HG02610 (cell line): ENCODE measurements around the gene OR6K6.

ENCODE experiments used
- ATAC-seq: cut with Tn5 transposase; IDR thresholded peaks from one replicate; pipeline ENCODE4 v1.9.1; 2021; ENCODE audit warnings: mild to moderate bottlenecking, moderate library complexity; ENCODE audit not compliant: unreplicated experiment

Gene OR6K6, protein sequence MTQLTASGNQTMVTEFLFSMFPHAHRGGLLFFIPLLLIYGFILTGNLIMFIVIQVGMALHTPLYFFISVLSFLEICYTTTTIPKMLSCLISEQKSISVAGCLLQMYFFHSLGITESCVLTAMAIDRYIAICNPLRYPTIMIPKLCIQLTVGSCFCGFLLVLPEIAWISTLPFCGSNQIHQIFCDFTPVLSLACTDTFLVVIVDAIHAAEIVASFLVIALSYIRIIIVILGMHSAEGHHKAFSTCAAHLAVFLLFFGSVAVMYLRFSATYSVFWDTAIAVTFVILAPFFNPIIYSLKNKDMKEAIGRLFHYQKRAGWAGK

DNA sequence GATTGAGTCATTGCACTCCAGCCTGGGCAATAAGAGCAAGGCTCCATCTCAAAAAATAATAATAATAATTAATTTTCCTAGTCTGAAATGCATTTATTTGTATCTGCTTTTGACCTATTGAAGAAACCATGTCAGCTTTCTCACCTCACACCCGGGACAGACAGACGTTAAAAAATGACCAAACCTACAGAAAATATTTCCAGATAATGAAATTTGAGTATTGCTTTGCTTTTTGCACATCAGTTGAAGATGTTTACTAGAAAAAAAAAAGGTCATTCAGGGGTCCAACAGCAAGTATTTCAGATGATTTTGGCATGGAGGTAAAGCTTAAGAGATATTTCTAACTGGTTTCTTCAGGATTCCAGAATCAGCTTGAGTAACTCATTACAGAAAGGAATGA, at the start of gene OR6K6:
OR6K6 (plus strand) TSS at position 301 of the 400 bp plus-strand sequence. CDS start 168 bp downstream, outside the sequence.
- no peak for ATAC-seq

GRCh38 chr1:158706096-158706495, 48.4 kb upstream of the OR6K6 start:
- ATAC-seq: no peak

DNA sequence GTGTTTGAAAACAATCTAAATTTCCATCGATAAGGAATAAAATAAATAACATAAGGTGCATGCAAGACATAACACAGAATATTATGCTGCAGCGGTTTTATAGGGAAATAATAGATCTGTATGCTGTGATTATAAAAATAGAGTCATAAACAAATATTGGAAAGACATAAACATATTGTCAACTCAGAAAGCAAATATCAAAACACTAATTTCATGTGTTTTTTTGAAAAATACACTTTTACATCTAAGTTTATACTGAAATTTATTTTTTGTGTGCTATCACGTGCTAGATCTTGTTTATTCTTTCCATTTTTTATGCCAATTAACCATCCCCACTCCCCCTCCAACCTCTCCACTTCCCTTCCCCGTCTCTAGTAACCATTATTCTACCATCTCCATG, 43.4 kb upstream of the OR6K6 start:
- ATAC-seq: no peak

DNA sequence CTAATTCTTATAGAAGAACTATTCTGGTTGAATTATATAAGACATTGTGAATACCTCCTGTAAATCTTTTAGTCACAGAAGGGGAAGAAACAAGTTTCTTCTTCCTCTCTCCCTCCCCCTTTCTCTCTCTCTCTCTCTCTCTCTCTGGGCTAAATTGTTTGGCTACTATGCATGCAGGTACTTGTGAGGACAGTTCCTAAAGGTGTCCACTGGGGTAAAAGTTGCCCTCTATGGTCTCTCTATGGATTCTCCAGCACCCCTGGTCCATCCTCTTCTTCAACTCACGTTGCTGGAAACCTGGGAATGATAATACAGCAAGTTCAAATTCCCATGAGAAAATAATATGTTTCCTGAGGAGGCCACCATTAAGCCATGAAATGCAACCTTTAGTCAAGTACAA, 39.8 kb upstream of the OR6K6 start:
- no peak for ATAC-seq

DNA sequence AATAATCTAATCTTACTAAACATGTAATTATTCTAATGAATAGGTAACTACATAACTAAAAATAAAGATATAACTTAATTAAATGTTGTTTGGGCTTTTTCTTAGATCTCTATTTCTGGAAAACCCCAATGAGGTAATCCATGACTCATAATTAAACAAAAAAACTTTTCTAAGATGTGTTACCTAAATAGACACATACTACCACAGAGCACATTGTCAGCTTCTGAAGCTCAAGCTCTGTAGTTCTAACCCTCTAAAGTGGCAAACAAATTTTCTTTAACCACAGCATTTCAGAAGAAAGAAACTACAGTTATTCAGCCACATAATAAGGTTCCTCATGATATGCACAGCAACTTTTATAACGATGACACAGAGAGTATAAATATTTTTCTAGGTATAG, 38.2 kb upstream of the OR6K6 start:
- peak; percentile 91 for ATAC-seq

DNA sequence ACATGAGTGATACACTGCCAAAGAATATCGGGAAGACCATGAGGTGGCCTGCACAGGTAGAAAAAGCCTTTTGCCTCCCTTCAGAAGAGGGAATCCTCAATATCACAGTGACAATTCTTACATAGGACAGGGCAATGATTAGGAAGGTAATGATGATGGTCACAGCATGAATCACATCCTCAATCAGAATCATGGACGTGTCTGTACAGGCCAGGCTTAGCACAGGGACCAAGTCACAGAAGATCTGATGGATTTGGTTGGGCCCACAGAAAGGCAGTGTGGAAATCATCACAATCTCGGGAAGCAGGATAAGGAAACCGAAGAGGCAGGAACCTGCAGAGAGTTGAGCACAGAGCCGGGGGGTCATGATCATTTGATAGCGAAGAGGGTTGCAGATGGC, 37.2 kb upstream of the OR6K6 start:
- no peak for ATAC-seq

- ATAC-seq: no peak
Observed at GRCh38 chr1:158719664-158720063, 34.9 kb upstream of the OR6K6 start.

- no peak for ATAC-seq
Observed at GRCh38 chr1:158720620-158721019, 33.9 kb upstream of the OR6K6 start, which contains the start of gene OR6K3. TSS of gene OR6K3 (minus strand) at chr1:158720720. CDS start at chr1:158718115, 2,605 bp downstream.

DNA sequence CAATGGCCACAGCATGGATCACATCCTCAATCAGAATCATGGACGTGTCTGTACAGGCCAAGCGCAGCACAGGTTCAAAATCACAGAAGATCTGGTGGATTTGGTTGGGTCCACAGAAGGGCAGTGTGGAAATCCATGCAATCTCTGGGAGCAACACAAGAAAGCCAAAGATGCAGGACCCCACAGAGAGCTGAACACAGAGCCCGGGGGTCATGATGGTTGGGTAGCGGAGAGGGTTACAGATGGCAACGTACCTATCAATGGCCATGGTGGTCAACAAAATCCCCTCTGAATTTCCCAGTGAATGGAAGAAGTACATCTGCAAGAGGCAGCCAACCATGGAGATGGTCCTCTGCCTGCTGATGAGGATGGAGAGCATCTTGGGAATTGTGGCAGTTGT, 30.1 kb upstream of the OR6K6 start:
- ATAC-seq: no peak

GRCh38 chr1:158728510-158729225, 25.9 kb upstream of the OR6K6 start:
- ATAC-seq: no peak

DNA sequence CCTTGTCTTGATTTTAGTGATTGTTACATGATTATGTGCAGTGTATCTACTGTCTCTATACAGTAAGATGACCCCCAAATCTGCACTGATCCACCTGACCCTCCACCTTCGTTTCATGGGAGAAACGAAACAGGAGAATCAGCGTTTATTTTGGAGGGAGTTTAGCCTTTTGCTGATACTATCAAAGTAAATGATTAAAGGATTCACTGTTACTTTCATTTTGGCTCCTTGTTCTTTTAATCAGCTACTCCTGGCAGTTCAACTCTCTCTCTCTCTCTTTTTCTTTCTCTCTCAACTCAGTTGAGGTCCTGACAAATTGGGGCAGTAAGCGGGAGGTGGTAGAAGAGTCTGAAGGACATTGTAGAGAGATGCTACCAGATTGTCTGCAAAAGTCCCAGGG, 24.1 kb upstream of the OR6K6 start:
- no peak for ATAC-seq

DNA sequence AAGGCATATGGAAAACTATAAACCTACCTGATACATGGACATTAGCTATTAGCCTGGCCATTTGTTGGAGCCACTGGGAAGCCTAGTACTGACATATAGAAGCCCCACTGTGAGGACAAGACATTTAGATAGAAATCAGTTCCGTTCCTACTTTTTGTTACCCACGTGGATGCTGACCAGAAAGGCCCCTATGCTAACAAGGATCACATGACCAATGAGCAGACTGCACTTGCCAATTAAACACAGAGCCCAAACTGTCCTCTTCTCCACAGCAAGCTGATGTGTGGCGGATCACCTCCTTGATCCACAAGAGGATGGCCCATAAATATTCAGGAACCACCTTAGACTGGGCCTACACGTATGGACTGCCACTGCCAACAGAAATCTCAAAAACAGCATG, 22.8 kb upstream of the OR6K6 start:
- no peak for ATAC-seq

- ATAC-seq: no peak
Observed at GRCh38 chr1:158732524-158732923, 22.0 kb upstream of the OR6K6 start.

GRCh38 chr1:158735848-158736247, 18.7 kb upstream of the OR6K6 start:
- no peak for ATAC-seq

GRCh38 chr1:158752155-158752712, 2.3 kb upstream of the OR6K6 start:
- no peak for ATAC-seq

GRCh38 chr1:158771950-158772866, 17.7 kb downstream of the OR6K6 start, which contains the start of gene OR6N1:
TSS of gene OR6N1 (minus strand) at chr1:158772195. CDS start at chr1:158766682, 5,513 bp downstream.
- no peak for ATAC-seq

DNA sequence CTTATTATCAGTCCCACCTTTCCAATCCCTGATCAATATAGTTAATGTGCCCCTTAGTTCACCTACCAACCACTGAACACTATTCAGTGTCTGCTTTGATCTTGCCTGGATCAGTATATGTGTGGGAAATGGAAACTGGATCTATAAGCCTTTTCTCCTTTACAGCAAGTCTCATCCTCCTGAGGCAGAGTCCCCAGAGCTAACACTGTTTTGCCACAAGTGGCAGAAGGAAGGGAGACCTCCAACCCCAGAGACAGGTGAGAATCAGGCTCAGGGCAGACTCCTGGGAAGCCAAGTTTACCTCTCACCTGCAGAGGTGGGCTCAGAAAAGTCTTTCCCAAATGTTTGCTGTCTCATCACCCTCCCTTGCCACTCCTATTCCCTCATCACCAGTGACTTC, 26.6 kb downstream of the OR6K6 start, which contains the start of gene OR6N2:
OR6N2 (minus strand) TSS at position 101 of the 400 bp plus-strand sequence. CDS start 3,569 bp downstream, outside the sequence.
- no peak for ATAC-seq

- ATAC-seq: no peak
Observed at GRCh38 chr1:158793604-158794003, 39.1 kb downstream of the OR6K6 start.

DNA sequence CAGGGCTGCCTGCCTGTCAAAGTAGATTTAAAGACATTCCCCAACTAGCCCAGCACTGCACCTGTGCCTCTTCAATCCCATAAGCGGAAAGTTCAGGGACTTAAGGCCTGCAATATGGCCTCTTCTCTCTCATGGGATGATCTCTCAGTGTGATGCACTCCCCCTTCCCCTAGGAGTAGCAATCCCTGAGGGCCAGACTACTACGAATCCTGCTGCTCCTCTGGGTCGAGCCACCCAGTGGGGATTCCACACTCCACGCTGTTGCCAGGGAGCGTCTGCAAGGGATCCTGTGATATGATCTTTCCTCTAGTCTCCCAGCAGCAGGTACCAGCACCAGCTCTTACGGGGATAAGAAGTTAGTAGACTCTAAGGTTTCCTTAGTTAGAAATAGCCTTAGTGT, 39.7 kb downstream of the OR6K6 start:
- ATAC-seq: no peak

DNA sequence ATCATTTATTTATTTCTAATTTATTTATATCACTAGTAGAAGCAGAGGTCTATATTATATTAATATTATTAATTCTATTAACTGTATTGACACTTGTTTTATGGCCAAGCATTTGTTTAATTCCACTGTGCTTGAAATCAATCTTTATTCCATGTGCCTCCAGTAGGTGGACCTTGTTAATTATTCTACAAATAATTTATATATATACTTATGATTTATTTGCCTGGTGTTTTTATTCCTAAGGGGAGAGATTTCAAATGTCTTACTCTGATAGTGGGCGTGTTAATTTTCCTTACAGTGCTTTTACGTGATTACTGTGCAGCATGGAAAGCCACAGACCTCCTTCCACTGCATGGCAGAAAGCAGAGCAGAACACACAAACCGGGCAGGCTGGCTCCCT, 44.0 kb downstream of the OR6K6 start:
- no peak for ATAC-seq

- no peak for ATAC-seq
Observed at GRCh38 chr1:158799689-158800088, 45.2 kb downstream of the OR6K6 start.
